GM18868 (cell line): ENCODE data around the gene PIGZ.

ENCODE experiments used
- ATAC-seq: cut with Tn5 transposase; IDR thresholded peaks from one replicate; pipeline ENCODE4 v1.9.1; 2021; ENCODE audit warnings: mild to moderate bottlenecking, moderate library complexity; ENCODE audit not compliant: unreplicated experiment

Gene PIGZ

DNA sequence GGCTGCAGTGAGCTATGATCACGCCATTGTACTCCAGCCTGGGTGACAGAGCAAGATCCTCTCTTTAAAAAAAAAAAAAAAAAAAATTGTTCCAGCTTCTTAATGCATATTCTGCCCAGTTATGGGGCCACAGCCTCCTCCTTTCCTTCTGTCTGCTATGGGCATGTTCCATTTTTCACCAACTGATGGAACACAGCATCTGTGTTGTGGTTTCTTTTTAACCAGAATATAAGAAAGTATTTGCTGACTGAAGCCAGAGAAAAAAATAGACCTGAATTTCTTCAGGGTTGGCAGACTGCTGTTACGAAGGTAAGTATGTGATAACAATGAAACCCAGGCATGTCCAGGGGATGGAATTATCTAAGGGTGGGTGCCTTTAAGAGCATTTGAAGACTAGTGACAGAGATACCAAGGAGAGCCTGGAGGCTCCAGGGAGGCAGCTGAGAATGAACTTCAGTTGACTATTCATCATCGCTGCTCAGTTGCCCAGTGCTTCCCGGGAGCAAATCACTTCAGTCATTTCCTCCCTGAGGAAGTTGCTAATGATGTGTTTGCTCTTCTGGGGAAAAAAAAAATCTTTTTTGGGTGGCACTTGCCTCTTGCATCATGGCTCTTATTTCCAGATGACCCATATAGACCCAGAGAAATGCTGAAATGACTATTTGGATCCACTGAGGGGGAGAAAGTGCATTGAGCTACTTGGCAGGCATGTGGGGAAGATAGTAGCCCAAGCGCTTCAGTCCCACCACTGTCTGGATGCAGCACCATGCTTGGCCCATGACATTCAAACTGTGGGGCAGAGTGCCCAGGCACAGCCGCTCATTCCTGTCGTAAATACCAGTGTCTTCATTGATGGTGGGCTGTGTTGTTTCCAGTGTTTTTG lies 40.8 kb downstream of the PIGZ start:
- ATAC-seq: no peak

DNA sequence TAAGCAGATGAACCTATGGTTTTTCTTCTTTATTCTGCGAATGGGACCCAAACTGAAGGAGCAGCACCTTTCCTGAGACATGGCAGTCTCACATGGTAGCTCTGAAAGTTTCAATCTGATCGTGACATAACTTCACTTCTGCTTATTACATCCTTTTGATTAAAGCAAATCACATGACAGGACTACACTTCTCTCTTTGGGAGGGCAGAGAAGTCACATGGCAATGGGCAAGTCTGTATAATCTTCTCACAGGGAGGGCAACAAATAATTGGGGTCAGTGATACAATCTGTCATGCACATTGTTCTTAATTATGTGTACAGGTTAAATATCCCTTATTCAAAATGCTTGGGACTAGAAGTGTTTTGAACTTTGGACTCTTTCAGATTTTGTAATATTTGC lies 47.9 kb downstream of the PIGZ start:
- no peak for ATAC-seq

- ATAC-seq: no peak
These were observed 49.7 kb downstream of the PIGZ start for GRCh38 chr3:196918968-196919367.

GRCh38 chr3:196916995-196917394 lies 51.6 kb downstream of the PIGZ start:
- ATAC-seq: no peak

GRCh38 chr3:196916221-196916620 lies 52.4 kb downstream of the PIGZ start:
- ATAC-seq: no peak

DNA sequence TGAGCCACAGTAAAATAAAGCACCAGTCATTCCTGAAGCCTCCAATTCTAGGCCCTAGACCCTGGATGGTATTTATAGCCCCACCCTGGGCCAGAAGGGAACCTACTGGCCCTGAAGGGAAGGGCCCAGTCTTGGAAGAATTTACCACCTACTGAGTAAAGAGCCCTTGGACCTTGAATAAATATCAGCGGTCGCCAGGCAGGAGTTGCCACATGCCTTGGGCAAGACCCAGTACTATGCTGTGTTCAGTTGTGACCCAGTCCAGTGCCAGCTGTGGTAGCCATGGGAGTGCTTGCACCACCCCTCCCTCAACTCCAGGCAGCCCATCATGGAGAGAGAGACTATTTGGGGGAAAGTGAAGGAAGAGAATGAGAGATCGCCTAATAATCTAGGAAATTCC lies 53.3 kb downstream of the PIGZ start:
- no peak for ATAC-seq

DNA sequence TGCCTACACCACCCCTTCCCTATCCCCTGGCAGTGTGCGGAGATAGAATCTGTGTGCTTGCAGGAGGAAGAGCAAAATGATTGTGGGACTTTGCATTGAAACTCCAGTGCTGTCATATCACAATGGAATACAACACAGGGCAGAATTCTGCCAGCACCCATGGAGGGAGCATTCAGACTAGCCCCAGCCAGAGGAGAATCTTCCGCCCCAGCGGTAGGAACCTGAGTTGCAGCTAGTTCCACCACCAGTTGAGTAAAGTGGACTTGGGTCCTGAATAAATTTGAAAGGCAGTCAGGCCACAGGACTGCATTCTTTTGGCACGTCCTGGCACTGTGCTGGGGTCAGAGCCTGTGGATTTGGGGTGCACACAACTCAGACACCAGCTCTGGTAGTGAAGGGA lies 53.8 kb downstream of the PIGZ start:
- ATAC-seq: no peak

DNA sequence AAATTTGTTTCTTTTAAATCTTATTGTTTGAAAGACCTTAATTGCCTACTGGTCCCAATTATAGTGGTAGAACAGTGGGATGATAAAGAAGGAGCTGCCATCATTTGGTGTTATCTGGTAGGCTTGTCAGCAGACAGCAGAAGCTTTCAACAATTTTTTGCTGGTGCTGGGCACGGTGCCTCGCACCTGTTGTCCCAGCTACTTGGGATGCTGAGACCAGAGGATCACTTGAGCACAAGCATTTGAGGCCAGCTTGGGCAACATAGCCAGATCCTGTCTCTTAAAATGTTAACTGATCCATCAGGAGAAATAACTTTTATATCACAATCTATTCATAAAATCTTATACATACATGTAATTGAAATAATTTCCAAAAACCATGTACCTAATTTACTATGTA lies 64.9 kb downstream of the PIGZ start:
- no peak for ATAC-seq

DNA sequence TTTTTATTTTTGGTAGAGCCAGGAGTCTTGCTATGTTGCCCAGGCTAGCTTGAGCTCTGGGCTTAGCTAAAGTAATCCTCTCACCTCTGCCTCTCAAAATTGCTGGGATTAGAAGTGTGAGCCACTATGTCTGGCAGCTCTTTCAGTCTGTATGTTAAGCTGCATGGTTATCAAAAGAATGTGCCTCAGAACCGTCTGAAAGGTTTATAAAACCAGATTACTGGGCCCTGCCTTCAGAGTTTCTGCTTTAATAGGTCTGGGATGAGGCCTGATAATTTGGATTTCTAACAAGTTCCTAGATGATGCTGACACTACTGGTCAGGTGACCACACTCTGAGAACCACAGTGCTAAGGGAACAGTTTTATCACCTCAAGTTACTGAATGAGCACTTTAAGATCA lies 66.3 kb downstream of the PIGZ start:
- ATAC-seq: no peak

DNA sequence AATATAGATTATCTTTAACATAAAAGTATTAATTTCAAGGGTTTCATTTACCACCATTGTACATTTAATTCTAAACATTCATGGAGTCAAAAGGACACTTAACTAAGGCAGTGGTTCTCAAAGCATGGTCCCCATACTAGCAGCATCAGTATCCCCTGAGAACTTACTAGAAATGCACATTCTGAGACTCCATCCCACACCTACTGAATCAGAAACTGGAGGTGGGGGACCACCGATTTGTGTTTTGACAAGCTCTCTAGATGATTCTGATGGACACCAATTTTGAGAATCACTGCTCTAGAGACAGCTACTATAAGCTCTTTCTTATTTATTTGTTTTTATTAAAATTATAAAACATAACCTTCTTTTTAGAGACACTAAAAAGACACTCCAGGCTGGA lies 66.9 kb downstream of the PIGZ start:
- no peak for ATAC-seq
